Activated T-helper 1 cell treated with anti-CD3 and anti-CD28 coated beads, Interleukin-12 subunit alpha, Interleukin-12 subunit beta, Interleukin-2, Interleukin-4 antibody, amounts not matched to agents 30 ng/mL and 10 ng/mL and 1 ng/mL, durations not matched to agents 14 hours and 24 hours and 36 hours (primary cell): Measurements from ENCODE around the gene PRSS50. TPM values are rescaled to one million over a fixed set of nuclear protein-coding genes. Genes with fewer than 3 reads are reported as not detected.

Experiments used
- DNase-seq: peaks from one replicate; pipeline ENCODE4 v3.0.0; 2021; ENCODE audit warnings: low spot score
- H3K27ac Mint-ChIP-seq: one replicate; pipeline ENCODE4 v1.8.0; 2021; ENCODE audit warnings: mild to moderate bottlenecking, mixed read lengths
- H3K27me3 Mint-ChIP-seq: one replicate; pipeline ENCODE4 v1.8.0; 2022; ENCODE audit warnings: mild to moderate bottlenecking, moderate library complexity, mixed read lengths; ENCODE audit not compliant: insufficient read depth
- H3K36me3 Mint-ChIP-seq: one replicate; pipeline ENCODE4 v1.8.0; 2021; ENCODE audit warnings: low read depth, mixed read lengths
- H3K4me1 Mint-ChIP-seq: one replicate; pipeline ENCODE4 v1.8.0; 2021; ENCODE audit warnings: low read depth, mixed read lengths
- H3K4me3 Mint-ChIP-seq: one replicate; pipeline ENCODE4 v1.8.0; 2021; ENCODE audit warnings: mild to moderate bottlenecking, moderate library complexity, mixed read lengths
- H3K9me3 Mint-ChIP-seq: one replicate; pipeline ENCODE4 v1.8.0; 2021; ENCODE audit warnings: mixed read lengths
- intact Hi-C: fragments of 100-400 bp; cut with micrococcal nuclease; formaldehyde crosslinking; loops from one replicate; pipeline ENCODE4 v1.15.1; 2024
- total RNA-seq: library from RNA; stranded (reverse); gene quantifications from 2 replicates; pipeline ENCODE4 v1.2.3, GENCODE V29; 2022

The PRSS50 gene
- total RNA-seq, 1 donor from 2014 or later, result not detected

DNA sequence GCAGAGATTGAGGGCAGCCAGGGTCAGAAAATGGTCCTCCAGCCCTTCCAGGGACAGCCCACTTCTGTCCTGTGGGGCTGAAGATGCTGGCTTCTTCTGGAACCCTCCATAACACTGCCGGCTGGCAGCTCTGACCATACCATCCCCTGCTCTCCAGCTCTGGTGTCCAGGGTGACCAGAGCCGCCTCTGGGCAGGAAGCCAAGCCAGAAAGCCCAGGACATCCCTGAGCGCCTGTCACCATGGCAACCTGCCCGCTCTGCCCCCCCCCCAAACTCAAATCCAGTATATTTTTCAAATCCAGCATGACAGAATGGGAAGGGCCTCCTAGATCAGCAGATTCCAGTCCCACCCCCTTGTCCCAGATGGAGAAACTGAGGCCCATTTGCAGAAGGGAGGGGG lies 16.9 kb downstream of the PRSS50 start:
- Mint-ChIP-seq H3K36me3 (no peaks in the 10 kb centered on the region), H3K27me3 (peaks cover 25% of the 10 kb centered on the region), H3K27ac (no peak overlapping the region), H3K4me3 (no peak overlapping the region), H3K4me1 (peaks cover 8% of the 10 kb centered on the region), H3K9me3 (no peaks in the 10 kb centered on the region)
- intact Hi-C loops, result no loop called here
- DNase-seq, result no peak

DNA sequence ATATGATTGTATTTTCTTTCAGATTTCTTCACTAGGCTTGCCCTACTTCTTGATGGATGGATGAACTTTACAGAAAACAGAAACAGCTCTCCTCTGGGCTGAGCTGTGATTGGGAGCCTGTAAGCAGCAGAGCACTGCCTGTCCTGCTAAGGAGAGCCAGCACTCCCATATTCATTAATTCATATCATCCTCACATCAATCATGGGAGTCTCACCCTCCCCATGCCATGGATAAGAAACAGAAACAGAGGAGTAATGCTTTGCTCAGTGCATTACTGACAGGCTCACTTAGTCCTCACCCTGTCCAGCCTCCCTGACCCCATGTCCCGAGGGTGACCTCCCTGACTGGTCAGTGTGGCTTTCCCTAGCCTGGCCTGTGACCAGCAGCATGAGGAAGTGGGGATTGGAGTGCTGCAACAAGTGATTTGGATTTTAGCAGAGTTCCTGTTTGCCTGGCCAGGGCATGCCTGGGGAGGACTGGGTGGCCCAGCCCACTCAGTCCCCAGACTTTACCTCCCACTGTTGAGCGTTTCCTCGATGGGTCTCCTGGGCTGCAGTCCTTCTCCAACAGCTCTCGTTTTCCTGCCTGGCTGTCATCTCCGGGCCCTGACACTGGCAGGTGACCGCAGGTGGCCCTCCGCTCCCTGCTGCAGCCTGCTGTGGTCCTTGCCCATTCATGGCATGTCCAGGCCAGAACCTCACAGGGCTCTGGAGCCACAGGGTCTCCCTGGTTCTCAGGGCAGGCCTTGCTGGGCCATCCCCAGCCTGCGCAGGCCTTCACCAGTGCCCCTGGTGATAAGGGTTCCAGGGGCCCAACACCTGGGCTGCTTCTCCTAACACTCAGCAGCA lies 17.8 kb downstream of the PRSS50 start:
- Mint-ChIP-seq H3K4me3 (no peak overlapping the region), H3K9me3 (no peaks in the 10 kb centered on the region), H3K36me3 (no peaks in the 10 kb centered on the region), H3K27me3 (peaks cover 25% of the 10 kb centered on the region), H3K27ac (no peak overlapping the region), H3K4me1 (peaks cover 17% of the 10 kb centered on the region)
- no peak for DNase-seq
- intact Hi-C loops, result loop anchor here (5.0 kb wide), 1 partner anchor 112 kb away; no protein-coding TSS in a partner anchor

DNA sequence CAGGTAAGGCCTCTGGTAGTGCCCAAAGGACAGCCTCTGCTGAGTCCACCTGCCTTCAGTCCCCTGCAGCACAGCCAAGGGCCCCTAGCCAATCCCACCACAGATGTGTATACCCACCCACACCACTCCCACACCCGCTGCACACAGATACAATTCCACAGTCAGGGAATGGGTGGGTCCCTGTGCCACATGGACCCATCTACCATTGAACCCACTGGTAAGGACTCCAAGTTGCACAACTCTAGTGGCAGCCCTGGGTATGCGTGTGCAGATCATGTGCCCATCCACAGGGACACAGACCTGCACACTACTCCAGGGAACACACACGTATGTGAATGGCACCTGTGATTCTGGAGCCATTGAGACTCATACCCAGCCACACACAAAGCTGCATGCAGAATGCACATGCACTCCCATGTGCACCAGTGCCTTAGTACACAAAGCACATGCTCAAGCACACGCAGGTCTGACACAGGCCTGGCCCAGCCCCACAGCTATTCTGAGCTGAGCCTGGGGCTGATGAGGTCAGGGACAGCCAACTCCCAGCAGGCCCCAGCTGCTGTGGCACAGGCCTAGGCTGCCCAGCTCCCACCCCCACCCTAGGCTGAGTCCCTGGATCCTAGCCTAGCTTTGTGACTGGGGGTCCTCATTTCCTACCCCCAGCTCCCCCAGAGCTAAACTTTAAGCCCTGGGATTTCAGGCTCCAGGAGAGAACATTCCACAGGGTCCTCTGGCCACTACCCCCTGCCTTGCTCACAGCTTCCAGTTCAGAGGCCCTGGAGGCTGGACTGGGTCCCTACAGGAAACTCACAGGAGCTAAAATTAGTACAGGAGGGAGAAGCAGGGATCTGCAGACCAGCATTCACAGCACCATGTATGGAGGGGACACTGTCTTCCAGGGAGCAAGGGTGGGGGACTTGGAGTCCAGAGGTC lies 21.4 kb downstream of the PRSS50 start:
- intact Hi-C loops, result loop anchor here (5.0 kb wide), 1 partner anchor 116 kb away; no protein-coding TSS in a partner anchor
- no peak overlapping the region for H3K27ac Mint-ChIP-seq
- H3K27me3 Mint-ChIP-seq, result peaks cover 24% of the 10 kb centered on the region
- no peak for DNase-seq
- H3K36me3 Mint-ChIP-seq, result no peaks in the 10 kb centered on the region
- peak overlapping the region; percentile 30 for H3K4me3 Mint-ChIP-seq
- peaks cover 31% of the 10 kb centered on the region for H3K4me1 Mint-ChIP-seq
- no peaks in the 10 kb centered on the region for H3K9me3 Mint-ChIP-seq

DNA sequence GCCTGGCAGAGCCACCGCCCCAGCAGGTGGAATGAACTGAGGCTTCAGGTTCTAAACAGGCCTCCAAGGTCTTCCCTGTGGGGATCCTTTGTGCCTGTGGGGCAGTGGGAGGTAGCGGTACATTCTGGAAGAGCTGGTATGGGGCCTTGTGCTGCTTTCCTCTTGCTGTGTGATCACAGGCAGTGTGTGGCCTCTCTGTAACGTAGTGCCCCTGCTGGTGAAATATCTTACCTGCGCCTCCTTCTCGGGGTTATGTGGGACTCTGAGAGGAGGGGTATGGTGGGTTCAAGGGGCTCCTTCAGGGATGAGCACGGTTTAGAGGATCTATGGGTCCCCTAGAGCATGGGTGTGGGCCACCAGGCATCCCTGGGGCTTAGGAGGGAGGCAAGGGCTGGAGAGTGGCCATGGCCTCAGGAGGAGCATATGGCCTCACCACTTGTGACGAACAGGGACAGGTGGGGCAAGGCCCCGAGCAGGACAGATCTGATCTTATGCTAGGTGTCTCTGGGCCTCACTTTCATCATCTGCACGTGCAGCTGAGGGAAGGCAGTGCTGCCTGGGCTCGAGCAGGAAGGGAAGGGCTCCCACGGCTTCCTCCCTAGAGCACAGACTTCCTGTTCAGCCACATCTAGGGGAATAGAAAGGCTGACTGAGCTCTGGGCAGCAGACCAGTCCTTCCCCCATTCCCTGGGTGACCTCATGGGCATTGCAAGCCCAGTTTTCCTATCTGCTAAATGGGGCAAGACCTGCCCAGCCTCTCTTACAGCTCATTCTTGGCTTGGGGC lies 22.3 kb downstream of the PRSS50 start:
- Mint-ChIP-seq H3K27ac (peak overlapping the region; percentile 58), H3K9me3 (no peaks in the 10 kb centered on the region), H3K4me1 (peaks cover 33% of the 10 kb centered on the region), H3K36me3 (no peaks in the 10 kb centered on the region), H3K27me3 (peaks cover 24% of the 10 kb centered on the region), H3K4me3 (peak overlapping the region; percentile 22)
- intact Hi-C loops, result loop anchor here (5.0 kb wide), 1 partner anchor 117 kb away; no protein-coding TSS in a partner anchor
- peak; percentile 16 for DNase-seq

DNA sequence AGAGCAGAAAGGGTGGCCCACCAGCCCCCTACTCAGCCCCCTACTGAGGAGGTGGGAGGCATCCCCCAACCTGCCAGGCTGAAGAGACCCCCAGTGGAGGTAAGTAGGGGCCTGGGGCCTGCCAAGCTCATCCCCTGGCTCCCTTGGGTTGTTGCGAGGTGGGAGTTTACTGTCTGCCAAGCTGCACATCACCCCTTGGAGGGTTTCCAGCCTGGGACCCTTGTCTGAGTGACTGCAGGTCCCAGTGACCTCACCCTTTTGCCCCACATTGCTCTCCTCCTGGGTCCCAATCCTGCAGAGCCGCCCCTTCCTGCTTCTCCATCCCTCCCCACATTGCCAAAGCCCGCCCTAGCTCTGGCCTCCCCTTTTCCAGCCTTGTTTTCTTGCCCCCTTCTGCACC lies 23.1 kb downstream of the PRSS50 start:
- Mint-ChIP-seq H3K27me3 (peaks cover 24% of the 10 kb centered on the region), H3K9me3 (no peaks in the 10 kb centered on the region), H3K36me3 (no peaks in the 10 kb centered on the region), H3K4me1 (peaks cover 33% of the 10 kb centered on the region), H3K4me3 (no peak overlapping the region), H3K27ac (no peak overlapping the region)
- intact Hi-C loops, result no loop called here
- DNase-seq, result no peak

DNA sequence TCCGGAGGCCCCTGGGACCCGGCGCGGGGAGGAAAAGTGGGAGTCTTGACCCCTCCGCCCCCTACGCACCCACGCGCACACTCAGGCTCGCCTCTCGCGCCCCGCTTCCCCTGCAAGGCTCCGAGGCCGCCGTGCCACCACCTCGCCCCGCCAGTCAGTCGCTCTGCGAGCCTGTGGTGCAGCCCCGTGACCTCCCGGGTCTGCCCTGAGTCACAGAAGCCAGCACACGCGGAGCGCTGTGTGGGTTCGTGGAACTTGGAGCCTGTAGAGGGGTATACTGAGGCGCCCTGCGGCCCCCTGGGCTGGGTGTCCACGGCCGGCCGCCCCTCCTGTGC lies 23.8 kb downstream of the PRSS50 start:
- DNase-seq, result peak; percentile 5

GRCh38 chr3:46693038-46693891 lies 24.4 kb downstream of the PRSS50 start, which contains the start of gene ALS2CL:
Gene ALS2CL, minus strand, starts transcription at chr3:46693679. Its CDS starts 4,239 bp downstream, at chr3:46689440.
- intact Hi-C loops, result loop anchor here (2.0 kb wide), 1 partner anchor 62 kb away; no protein-coding TSS in a partner anchor
- Mint-ChIP-seq H3K4me1 (peaks cover 33% of the 10 kb centered on the region), H3K27me3 (peaks cover 20% of the 10 kb centered on the region), H3K9me3 (no peaks in the 10 kb centered on the region), H3K4me3 (peak within 1 kb of the TSS; percentile 72), H3K36me3 (no peaks in the 10 kb centered on the region), H3K27ac (no peak within 1 kb of the TSS)
- DNase-seq, result peak; percentile 51

More for the DNA sequence above, 23.8 kb downstream of the PRSS50 start:
- intact Hi-C loops, result loop anchor here (2.0 kb wide), 1 partner anchor 63 kb away; no protein-coding TSS in a partner anchor
- Mint-ChIP-seq H3K27ac (no peak overlapping the region), H3K4me1 (peaks cover 33% of the 10 kb centered on the region), H3K36me3 (no peaks in the 10 kb centered on the region), H3K27me3 (peaks cover 21% of the 10 kb centered on the region), H3K4me3 (no peak overlapping the region), H3K9me3 (no peaks in the 10 kb centered on the region)

DNA sequence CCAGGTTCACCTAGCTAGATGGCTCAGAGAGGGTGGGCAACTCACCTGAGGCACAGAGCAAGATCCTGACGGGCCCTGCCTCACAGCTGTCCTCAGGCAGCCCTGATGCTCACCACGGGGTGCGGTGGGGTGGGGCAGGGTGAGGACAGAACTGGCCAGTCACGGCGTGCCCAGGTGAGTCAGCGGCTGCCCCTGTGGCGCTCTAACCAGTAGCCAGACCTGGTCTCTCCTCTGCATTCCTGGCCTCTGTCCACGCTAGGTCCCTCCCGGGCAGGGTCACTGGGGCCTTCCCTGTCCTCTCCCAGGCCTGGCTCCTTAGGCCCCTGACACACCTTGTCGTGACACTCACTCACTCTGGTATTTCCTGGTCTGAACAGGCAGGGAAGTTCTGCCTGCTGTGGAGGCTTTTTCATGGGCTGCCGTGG lies 25.1 kb downstream of the PRSS50 start:
- Mint-ChIP-seq H3K27me3 (peaks cover 16% of the 10 kb centered on the region), H3K9me3 (no peaks in the 10 kb centered on the region), H3K4me1 (peaks cover 33% of the 10 kb centered on the region), H3K36me3 (no peaks in the 10 kb centered on the region), H3K27ac (no peak overlapping the region), H3K4me3 (peak overlapping the region; percentile 72)
- no peak for DNase-seq
- intact Hi-C loops, result loop anchor here (2.0 kb wide), 1 partner anchor 62 kb away; no protein-coding TSS in a partner anchor

- intact Hi-C loops, result no loop called here
- peaks cover 29% of the 10 kb centered on the region for H3K4me1 Mint-ChIP-seq
Measured at GRCh38 chr3:46690798-46691197, 26.9 kb downstream of the PRSS50 start.

DNA sequence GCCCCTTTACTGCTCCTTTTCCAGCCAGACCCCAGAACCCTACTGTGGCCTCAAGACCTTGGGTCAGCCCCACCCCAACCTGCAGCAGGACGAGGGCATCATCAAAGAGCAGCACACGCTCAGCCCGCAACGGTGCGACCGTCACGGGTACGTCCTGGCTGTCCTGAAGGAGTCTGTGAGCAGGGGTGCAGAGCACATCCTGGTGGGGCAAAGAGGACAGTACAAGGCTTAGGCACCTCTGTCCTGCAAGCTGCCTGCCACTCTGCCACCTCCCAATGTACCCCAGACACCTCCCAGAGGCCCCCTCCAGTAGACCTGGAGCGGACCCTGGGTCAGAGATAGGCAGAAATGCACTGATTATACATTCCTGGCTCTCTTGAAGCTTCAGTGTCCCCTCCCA lies 32.2 kb downstream of the PRSS50 start:
- intact Hi-C loops, result no loop called here
- H3K9me3 Mint-ChIP-seq, result no peaks in the 10 kb centered on the region
- H3K4me1 Mint-ChIP-seq, result no peaks in the 10 kb centered on the region
- no peaks in the 10 kb centered on the region for H3K36me3 Mint-ChIP-seq
- H3K27me3 Mint-ChIP-seq, result no peaks in the 10 kb centered on the region
- H3K27ac Mint-ChIP-seq, result no peak overlapping the region
- H3K4me3 Mint-ChIP-seq, result no peak overlapping the region
- DNase-seq, result no peak

More at GRCh38 chr3:46690798-46691197, 26.9 kb downstream of the PRSS50 start:
- H3K27ac Mint-ChIP-seq, result no peak overlapping the region
- H3K36me3 Mint-ChIP-seq, result no peaks in the 10 kb centered on the region
- DNase-seq, result no peak
- no peak overlapping the region for H3K4me3 Mint-ChIP-seq
- H3K9me3 Mint-ChIP-seq, result no peaks in the 10 kb centered on the region
- peaks cover 14% of the 10 kb centered on the region for H3K27me3 Mint-ChIP-seq

DNA sequence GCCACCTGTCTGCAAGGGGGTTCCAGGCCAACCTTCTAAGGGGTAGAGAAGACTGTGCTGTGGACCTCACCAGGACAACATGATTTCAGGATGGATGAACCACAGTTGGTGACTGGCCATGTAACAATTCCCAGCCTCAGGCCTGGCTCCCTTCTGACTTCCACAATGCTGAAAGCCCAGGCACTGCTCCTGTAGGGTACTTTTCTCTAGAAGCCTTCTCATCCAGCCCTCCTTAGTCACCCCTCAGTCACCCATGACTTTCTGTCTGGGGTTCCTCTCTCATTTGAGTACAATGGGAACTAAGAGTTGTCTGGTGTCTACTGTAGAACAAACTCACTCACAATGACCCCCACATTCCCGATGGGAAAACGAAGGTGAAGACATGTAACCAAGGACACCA lies 32.8 kb downstream of the PRSS50 start:
- DNase-seq, result no peak
- Mint-ChIP-seq H3K27ac (no peak overlapping the region), H3K36me3 (no peaks in the 10 kb centered on the region), H3K27me3 (no peaks in the 10 kb centered on the region), H3K9me3 (no peaks in the 10 kb centered on the region), H3K4me3 (no peak overlapping the region), H3K4me1 (no peaks in the 10 kb centered on the region)
- intact Hi-C loops, result no loop called here
